Measurements from ENCODE around the gene NTN3.

DNA sequence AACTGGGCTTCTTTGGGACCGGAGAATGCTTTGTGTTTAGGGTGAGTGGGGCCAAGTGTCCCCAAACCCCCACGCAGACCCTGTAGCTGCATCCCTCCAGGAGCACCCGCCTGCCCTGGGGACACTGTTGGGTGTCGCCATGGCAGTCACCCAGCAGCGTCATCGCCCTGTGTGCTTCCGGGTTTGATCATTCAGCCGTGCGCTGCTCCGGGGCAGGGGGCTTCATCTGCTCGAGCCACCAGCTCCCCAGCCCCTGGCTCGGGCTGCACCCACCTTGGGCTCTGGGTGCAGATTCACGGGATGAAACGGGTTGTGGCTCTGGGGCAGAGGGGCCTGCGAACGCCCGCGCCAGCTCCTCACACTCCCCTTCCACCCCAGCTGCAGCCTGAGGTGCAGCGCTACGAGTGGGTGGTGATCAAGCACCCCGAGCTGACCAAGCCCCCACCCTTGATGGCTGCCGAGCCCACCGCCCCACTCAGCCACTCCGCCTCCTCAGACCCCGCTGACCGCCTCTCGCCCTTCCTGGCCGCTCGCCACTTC, 28.9 kb downstream of the NTN3 start:
- TF ChIP-seq POLR2A (IDR thresholded peaks at IDR 0.05; ENCODE audit: low read length) (no peak), PHF8 (IDR thresholded peaks at IDR 0.05; ENCODE audit: borderline replicate concordance, low read depth) (no peak), POLR2AphosphoS2 (conservative IDR thresholded peaks at IDR 0.05; ENCODE audit: low read length) (no peak), EP300 (IDR thresholded peaks at IDR 0.05) (no peak), TP53 (CRISPR knock-in tag; IDR thresholded peaks at IDR 0.05) (no peak), HDAC2 (IDR thresholded peaks at IDR 0.05) (no peak), CEBPB (IDR thresholded peaks at IDR 0.05) (no peak), MAFK (IDR thresholded peaks at IDR 0.05; ENCODE audit: partially characterized antibody) (no peak)
- TF ChIP-seq, protein P1, sequence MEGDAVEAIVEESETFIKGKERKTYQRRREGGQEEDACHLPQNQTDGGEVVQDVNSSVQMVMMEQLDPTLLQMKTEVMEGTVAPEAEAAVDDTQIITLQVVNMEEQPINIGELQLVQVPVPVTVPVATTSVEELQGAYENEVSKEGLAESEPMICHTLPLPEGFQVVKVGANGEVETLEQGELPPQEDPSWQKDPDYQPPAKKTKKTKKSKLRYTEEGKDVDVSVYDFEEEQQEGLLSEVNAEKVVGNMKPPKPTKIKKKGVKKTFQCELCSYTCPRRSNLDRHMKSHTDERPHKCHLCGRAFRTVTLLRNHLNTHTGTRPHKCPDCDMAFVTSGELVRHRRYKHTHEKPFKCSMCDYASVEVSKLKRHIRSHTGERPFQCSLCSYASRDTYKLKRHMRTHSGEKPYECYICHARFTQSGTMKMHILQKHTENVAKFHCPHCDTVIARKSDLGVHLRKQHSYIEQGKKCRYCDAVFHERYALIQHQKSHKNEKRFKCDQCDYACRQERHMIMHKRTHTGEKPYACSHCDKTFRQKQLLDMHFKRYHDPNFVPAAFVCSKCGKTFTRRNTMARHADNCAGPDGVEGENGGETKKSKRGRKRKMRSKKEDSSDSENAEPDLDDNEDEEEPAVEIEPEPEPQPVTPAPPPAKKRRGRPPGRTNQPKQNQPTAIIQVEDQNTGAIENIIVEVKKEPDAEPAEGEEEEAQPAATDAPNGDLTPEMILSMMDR (IDR thresholded peaks at IDR 0.05), result no peak
- TF ChIP-seq, protein P2, sequence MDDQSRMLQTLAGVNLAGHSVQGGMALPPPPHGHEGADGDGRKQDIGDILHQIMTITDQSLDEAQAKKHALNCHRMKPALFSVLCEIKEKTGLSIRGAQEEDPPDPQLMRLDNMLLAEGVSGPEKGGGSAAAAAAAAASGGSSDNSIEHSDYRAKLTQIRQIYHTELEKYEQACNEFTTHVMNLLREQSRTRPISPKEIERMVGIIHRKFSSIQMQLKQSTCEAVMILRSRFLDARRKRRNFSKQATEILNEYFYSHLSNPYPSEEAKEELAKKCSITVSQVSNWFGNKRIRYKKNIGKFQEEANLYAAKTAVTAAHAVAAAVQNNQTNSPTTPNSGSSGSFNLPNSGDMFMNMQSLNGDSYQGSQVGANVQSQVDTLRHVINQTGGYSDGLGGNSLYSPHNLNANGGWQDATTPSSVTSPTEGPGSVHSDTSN (IDR thresholded peaks at IDR 0.05), result no peak
- TF ChIP-seq, protein P3, sequence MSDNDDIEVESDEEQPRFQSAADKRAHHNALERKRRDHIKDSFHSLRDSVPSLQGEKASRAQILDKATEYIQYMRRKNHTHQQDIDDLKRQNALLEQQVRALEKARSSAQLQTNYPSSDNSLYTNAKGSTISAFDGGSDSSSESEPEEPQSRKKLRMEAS (IDR thresholded peaks at IDR 0.05), result no peak
- TF ChIP-seq, protein P4, sequence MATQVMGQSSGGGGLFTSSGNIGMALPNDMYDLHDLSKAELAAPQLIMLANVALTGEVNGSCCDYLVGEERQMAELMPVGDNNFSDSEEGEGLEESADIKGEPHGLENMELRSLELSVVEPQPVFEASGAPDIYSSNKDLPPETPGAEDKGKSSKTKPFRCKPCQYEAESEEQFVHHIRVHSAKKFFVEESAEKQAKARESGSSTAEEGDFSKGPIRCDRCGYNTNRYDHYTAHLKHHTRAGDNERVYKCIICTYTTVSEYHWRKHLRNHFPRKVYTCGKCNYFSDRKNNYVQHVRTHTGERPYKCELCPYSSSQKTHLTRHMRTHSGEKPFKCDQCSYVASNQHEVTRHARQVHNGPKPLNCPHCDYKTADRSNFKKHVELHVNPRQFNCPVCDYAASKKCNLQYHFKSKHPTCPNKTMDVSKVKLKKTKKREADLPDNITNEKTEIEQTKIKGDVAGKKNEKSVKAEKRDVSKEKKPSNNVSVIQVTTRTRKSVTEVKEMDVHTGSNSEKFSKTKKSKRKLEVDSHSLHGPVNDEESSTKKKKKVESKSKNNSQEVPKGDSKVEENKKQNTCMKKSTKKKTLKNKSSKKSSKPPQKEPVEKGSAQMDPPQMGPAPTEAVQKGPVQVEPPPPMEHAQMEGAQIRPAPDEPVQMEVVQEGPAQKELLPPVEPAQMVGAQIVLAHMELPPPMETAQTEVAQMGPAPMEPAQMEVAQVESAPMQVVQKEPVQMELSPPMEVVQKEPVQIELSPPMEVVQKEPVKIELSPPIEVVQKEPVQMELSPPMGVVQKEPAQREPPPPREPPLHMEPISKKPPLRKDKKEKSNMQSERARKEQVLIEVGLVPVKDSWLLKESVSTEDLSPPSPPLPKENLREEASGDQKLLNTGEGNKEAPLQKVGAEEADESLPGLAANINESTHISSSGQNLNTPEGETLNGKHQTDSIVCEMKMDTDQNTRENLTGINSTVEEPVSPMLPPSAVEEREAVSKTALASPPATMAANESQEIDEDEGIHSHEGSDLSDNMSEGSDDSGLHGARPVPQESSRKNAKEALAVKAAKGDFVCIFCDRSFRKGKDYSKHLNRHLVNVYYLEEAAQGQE (IDR thresholded peaks at IDR 0.05), result no peak

Data from A549 (cell line).